Activated T-cell treated with anti-CD3 and anti-CD28 coated beads for 48 hours (primary cell): Measurements from ENCODE around the gene ESRRG.
"Not testable (repeated sequence)": the region's sequence is repeated elsewhere in the genome, so short reads cannot be mapped to it uniquely, and the experiment has no call there.

Experiments used
- DNase-seq: peaks from one replicate; pipeline ENCODE4 v3.0.0-alpha.2; 2020; ENCODE audit warnings: low read depth

Gene ESRRG

GRCh38 chr1:216563087-216563486 is 160.1 kb downstream of the ESRRG start:
- no peak for DNase-seq

- no peak for DNase-seq
Measured at GRCh38 chr1:216562383-216562782, 160.8 kb downstream of the ESRRG start.

- no peak for DNase-seq
Measured at GRCh38 chr1:216560527-216560926, 162.7 kb downstream of the ESRRG start.

- DNase-seq, result no peak
Measured at GRCh38 chr1:216559359-216559758, 163.9 kb downstream of the ESRRG start.

GRCh38 chr1:216555653-216556052 is 167.6 kb downstream of the ESRRG start:
- DNase-seq, result no peak

- DNase-seq, result no peak
Measured at GRCh38 chr1:216554934-216555333, 168.3 kb downstream of the ESRRG start.

GRCh38 chr1:216553766-216554165 is 169.5 kb downstream of the ESRRG start:
- DNase-seq, result no peak

GRCh38 chr1:216553040-216553439 is 170.2 kb downstream of the ESRRG start:
- DNase-seq, result no peak

GRCh38 chr1:216549796-216550195 is 173.4 kb downstream of the ESRRG start:
- DNase-seq, result no peak

- DNase-seq, result no peak
Measured at GRCh38 chr1:216542741-216543140, 180.5 kb downstream of the ESRRG start.

GRCh38 chr1:216542263-216542662 is 181.0 kb downstream of the ESRRG start:
- DNase-seq, result no peak

- DNase-seq, result no peak
Measured at GRCh38 chr1:216535751-216536150, 187.5 kb downstream of the ESRRG start.

GRCh38 chr1:216535059-216535458 is 188.2 kb downstream of the ESRRG start:
- no peak for DNase-seq

- no peak for DNase-seq
Measured at GRCh38 chr1:216533776-216534175, 189.5 kb downstream of the ESRRG start.

- no peak for DNase-seq
Measured at GRCh38 chr1:216532251-216532798, 190.9 kb downstream of the ESRRG start.

- DNase-seq, result no peak
Measured at GRCh38 chr1:216531263-216532239, 191.7 kb downstream of the ESRRG start.

GRCh38 chr1:216529851-216530250 is 193.4 kb downstream of the ESRRG start:
- not testable (repeated sequence) for DNase-seq

GRCh38 chr1:216528816-216529215 is 194.4 kb downstream of the ESRRG start:
- DNase-seq, result no peak

GRCh38 chr1:216523449-216524190 is 199.6 kb downstream of the ESRRG start:
- no peak for DNase-seq

GRCh38 chr1:216523043-216523442 is 200.2 kb downstream of the ESRRG start:
- no peak for DNase-seq

GRCh38 chr1:216521477-216521876 is 201.8 kb downstream of the ESRRG start:
- no peak for DNase-seq

- DNase-seq, result no peak
Measured at GRCh38 chr1:216518844-216519627, 204.2 kb downstream of the ESRRG start.
